Spleen (tissue), 7 donors: ENCODE data around the gene CUL7.

Experiments used
- POLR2A ChIP-seq, 3 donors: fragments of 450-650 bp; IDR thresholded peaks; one replicate each; pipeline ENCODE4 v1.5.1; 2017; ENCODE audit warnings: antibody characterized with exemption in 3 of 3, mild to moderate bottlenecking in 1 of 3
- POLR2AphosphoS5 ChIP-seq, 3 donors: sonication (generic); formaldehyde crosslinking; IDR thresholded peaks; one replicate each; pipeline ENCODE4 v1.5.1; 2017; ENCODE audit warnings: antibody characterized with exemption in 3 of 3
- TF ChIP-seq, protein P1 (sequence below), 11 experiments: fragments of 200-600 bp in 7 of 11; fragments of 450-650 bp in 4 of 11; sonication (generic) in 4 of 11; IDR thresholded peaks in 8 of 11; conservative IDR thresholded peaks in 3 of 11; 1 replicate in 7 of 11; 2 replicates in 4 of 11; pipeline versions ENCODE4 v1.4.0 to v1.8.0; 2016 to 2021; ENCODE audit warnings: antibody characterized with exemption in 11 of 11, inconsistent platforms in 4 of 11, mild to moderate bottlenecking in 1 of 11
- donor health status: DM: no; HTN: no; CAD: no; lungs with moderate emphysema.
- donor health status: DM: no; HTN: no; CAD: no.
- donor health status: DM: no; HTN: no; CAD: no.

- TF ChIP-seq POLR2A (IDR thresholded peaks at IDR 0.05) (peak in 1 of 3 donors; percentile 62), POLR2AphosphoS5 (IDR thresholded peaks at IDR 0.05) (peak; percentile 93 to 96 (median 96))
- TF ChIP-seq, protein P1, sequence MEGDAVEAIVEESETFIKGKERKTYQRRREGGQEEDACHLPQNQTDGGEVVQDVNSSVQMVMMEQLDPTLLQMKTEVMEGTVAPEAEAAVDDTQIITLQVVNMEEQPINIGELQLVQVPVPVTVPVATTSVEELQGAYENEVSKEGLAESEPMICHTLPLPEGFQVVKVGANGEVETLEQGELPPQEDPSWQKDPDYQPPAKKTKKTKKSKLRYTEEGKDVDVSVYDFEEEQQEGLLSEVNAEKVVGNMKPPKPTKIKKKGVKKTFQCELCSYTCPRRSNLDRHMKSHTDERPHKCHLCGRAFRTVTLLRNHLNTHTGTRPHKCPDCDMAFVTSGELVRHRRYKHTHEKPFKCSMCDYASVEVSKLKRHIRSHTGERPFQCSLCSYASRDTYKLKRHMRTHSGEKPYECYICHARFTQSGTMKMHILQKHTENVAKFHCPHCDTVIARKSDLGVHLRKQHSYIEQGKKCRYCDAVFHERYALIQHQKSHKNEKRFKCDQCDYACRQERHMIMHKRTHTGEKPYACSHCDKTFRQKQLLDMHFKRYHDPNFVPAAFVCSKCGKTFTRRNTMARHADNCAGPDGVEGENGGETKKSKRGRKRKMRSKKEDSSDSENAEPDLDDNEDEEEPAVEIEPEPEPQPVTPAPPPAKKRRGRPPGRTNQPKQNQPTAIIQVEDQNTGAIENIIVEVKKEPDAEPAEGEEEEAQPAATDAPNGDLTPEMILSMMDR (IDR thresholded peaks at IDR 0.05 in 8 of 11, conservative IDR thresholded peaks at IDR 0.05 in 3 of 11) = peak in 2 of 11 experiments; percentile 26 to 30
These were observed at the start of gene CUL7 for GRCh38 chr6:43053545-43054205.
